H1 (cell line): Measurements from ENCODE around the gene C20orf96. TPM values are rescaled to one million over a fixed set of nuclear protein-coding genes. Genes with fewer than 3 reads are reported as not detected.

Experiments used
- BACH1 ChIP-seq: IDR thresholded peaks from 2 replicates; pipeline ENCODE4 v1.6.1; 2012; ENCODE audit warnings: low read length, improper control_type of control experiment
- FOSL1 ChIP-seq: IDR thresholded peaks from 2 replicates; pipeline ENCODE4 v1.6.1; 2011; ENCODE audit warnings: mild to moderate bottlenecking, low read depth, low read length, moderate library complexity; ENCODE audit not compliant: insufficient read depth
- GABPA ChIP-seq: IDR thresholded peaks from 2 replicates; pipeline ENCODE4 v1.6.1; 2011; ENCODE audit warnings: mild to moderate bottlenecking, low read length, moderate library complexity, borderline replicate concordance; ENCODE audit not compliant: insufficient read depth
- MAFK ChIP-seq: IDR thresholded peaks from 2 replicates; pipeline ENCODE4 v1.6.1; 2012; ENCODE audit warnings: low read depth, mild to moderate bottlenecking, improper control_type of control experiment, low read length
- NRF1 ChIP-seq: IDR thresholded peaks from 2 replicates; pipeline ENCODE4 v1.6.1; 2011; ENCODE audit warnings: mild to moderate bottlenecking, low read depth, low read length, improper control_type of control experiment
- RXRA ChIP-seq: IDR thresholded peaks from 2 replicates; pipeline ENCODE4 v1.6.1; 2011; ENCODE audit warnings: low read depth, mild to moderate bottlenecking, low read length, moderate library complexity; ENCODE audit not compliant: insufficient read depth
- SUZ12 ChIP-seq: fragments of 200-600 bp; sonication (generic); IDR thresholded peaks from 2 replicates; pipeline ENCODE4 v1.6.1; 2012; ENCODE audit warnings: mild to moderate bottlenecking, inconsistent platforms, low read length, moderate library complexity, mixed read lengths
- polyA plus RNA-seq, 7 experiments: library from polyadenylated mRNA; depleted of rRNA in 3 of 7; stranded (reverse) in 5 of 7; unstranded in 2 of 7; fragments of >200 nt in 5 of 7; fragments of 200-250 nt in 2 of 7; gene quantifications; 1 replicate in 5 of 7; 2 replicates in 1 of 7; 4 replicates in 1 of 7; pipeline versions ENCODE4 v1.2.1 to v1.2.3, GENCODE V29; 2011 to 2013; ENCODE audit warnings: missing spikeins in 2 of 7, mixed read lengths in 2 of 7
- total RNA-seq: library from RNA; stranded (reverse); fragmentation: NEBNext Ultra II Directional; extraction: Animal tissue kit (Norgen Biotek cat#: 25700); gene quantifications from 2 replicates; pipeline ENCODE4 v1.2.1, GENCODE V29; 2021
- TF ChIP-seq, protein P1 (sequence below): fragments of 300-600 bp; sonication (generic); IDR thresholded peaks from 2 replicates; pipeline ENCODE4 v1.7.1; 2012; ENCODE audit warnings: low read length, moderate library complexity, mild to moderate bottlenecking, inconsistent platforms; ENCODE audit not compliant: insufficient replicate concordance

Gene C20orf96
- total and polyA plus RNA-seq, 2 of the 8 experiments (the other 6 are each of a cell fraction or from before 2014, with no cell fraction given) = 19.2 to 21.0 TPM

GRCh38 chr20:258269-258858 is 32.2 kb downstream of the C20orf96 start (continued):
- TF ChIP-seq, protein P1, sequence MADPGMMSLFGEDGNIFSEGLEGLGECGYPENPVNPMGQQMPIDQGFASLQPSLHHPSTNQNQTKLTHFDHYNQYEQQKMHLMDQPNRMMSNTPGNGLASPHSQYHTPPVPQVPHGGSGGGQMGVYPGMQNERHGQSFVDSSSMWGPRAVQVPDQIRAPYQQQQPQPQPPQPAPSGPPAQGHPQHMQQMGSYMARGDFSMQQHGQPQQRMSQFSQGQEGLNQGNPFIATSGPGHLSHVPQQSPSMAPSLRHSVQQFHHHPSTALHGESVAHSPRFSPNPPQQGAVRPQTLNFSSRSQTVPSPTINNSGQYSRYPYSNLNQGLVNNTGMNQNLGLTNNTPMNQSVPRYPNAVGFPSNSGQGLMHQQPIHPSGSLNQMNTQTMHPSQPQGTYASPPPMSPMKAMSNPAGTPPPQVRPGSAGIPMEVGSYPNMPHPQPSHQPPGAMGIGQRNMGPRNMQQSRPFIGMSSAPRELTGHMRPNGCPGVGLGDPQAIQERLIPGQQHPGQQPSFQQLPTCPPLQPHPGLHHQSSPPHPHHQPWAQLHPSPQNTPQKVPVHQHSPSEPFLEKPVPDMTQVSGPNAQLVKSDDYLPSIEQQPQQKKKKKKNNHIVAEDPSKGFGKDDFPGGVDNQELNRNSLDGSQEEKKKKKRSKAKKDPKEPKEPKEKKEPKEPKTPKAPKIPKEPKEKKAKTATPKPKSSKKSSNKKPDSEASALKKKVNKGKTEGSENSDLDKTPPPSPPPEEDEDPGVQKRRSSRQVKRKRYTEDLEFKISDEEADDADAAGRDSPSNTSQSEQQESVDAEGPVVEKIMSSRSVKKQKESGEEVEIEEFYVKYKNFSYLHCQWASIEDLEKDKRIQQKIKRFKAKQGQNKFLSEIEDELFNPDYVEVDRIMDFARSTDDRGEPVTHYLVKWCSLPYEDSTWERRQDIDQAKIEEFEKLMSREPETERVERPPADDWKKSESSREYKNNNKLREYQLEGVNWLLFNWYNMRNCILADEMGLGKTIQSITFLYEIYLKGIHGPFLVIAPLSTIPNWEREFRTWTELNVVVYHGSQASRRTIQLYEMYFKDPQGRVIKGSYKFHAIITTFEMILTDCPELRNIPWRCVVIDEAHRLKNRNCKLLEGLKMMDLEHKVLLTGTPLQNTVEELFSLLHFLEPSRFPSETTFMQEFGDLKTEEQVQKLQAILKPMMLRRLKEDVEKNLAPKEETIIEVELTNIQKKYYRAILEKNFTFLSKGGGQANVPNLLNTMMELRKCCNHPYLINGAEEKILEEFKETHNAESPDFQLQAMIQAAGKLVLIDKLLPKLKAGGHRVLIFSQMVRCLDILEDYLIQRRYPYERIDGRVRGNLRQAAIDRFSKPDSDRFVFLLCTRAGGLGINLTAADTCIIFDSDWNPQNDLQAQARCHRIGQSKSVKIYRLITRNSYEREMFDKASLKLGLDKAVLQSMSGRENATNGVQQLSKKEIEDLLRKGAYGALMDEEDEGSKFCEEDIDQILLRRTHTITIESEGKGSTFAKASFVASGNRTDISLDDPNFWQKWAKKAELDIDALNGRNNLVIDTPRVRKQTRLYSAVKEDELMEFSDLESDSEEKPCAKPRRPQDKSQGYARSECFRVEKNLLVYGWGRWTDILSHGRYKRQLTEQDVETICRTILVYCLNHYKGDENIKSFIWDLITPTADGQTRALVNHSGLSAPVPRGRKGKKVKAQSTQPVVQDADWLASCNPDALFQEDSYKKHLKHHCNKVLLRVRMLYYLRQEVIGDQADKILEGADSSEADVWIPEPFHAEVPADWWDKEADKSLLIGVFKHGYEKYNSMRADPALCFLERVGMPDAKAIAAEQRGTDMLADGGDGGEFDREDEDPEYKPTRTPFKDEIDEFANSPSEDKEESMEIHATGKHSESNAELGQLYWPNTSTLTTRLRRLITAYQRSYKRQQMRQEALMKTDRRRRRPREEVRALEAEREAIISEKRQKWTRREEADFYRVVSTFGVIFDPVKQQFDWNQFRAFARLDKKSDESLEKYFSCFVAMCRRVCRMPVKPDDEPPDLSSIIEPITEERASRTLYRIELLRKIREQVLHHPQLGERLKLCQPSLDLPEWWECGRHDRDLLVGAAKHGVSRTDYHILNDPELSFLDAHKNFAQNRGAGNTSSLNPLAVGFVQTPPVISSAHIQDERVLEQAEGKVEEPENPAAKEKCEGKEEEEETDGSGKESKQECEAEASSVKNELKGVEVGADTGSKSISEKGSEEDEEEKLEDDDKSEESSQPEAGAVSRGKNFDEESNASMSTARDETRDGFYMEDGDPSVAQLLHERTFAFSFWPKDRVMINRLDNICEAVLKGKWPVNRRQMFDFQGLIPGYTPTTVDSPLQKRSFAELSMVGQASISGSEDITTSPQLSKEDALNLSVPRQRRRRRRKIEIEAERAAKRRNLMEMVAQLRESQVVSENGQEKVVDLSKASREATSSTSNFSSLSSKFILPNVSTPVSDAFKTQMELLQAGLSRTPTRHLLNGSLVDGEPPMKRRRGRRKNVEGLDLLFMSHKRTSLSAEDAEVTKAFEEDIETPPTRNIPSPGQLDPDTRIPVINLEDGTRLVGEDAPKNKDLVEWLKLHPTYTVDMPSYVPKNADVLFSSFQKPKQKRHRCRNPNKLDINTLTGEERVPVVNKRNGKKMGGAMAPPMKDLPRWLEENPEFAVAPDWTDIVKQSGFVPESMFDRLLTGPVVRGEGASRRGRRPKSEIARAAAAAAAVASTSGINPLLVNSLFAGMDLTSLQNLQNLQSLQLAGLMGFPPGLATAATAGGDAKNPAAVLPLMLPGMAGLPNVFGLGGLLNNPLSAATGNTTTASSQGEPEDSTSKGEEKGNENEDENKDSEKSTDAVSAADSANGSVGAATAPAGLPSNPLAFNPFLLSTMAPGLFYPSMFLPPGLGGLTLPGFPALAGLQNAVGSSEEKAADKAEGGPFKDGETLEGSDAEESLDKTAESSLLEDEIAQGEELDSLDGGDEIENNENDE = no peak
- TF ChIP-seq SUZ12 (no peak), FOSL1 (no peak), NRF1 (no peak), GABPA (no peak), MAFK (no peak), RXRA (no peak), BACH1 (no peak)
